Thyroid gland (tissue), 4 donors: Measurements from ENCODE around the gene PCDHGC3.

Experiments used
- CTCF ChIP-seq, 6 experiments: fragments of 200-600 bp in 3 of 6; fragments of 450-650 bp in 3 of 6; sonication (generic) in 3 of 6; IDR thresholded peaks; one replicate each; pipeline ENCODE4 v1.5.1; 2016 to 2019; ENCODE audit warnings: antibody characterized with exemption in 6 of 6, mild to moderate bottlenecking in 2 of 6, inconsistent platforms in 1 of 6, moderate library complexity in 1 of 6
- POLR2A ChIP-seq, 2 donors: fragments of 450-650 bp; IDR thresholded peaks; one replicate each; pipeline ENCODE4 v1.6.1; 2017; ENCODE audit warnings: antibody characterized with exemption in 2 of 2, mild to moderate bottlenecking in 2 of 2, moderate library complexity in 1 of 2

GRCh38 chr5:141431286-141431685 is 44.5 kb upstream of the PCDHGC3 start:
- TF ChIP-seq CTCF (IDR thresholded peaks at IDR 0.05) = no peak
- TF ChIP-seq POLR2A (IDR thresholded peaks at IDR 0.05) = no peak
